Esophagus squamous epithelium (tissue), 5 donors: ENCODE measurements around the gene GGCX. TPM values are rescaled to one million over a fixed set of nuclear protein-coding genes. Genes with fewer than 3 reads are reported as not detected.

Source experiments
- DNase-seq: peaks from one replicate; lab custom pipeline; 2025; lab: John Stamatoyannopoulos, UW
- H3K27ac ChIP-seq, 4 donors: fragments of 200-600 bp; sonication (generic); one replicate each; pipeline ENCODE4 v1.5.1; 2016 to 2019; ENCODE audit warnings: mild to moderate bottlenecking in 1 of 4
- H3K27me3 ChIP-seq, 4 donors: fragments of 200-600 bp; sonication (generic); 1 replicate in 3 of 4; 2 replicates in 1 of 4; pipeline versions ENCODE4 v1.5.1 to v1.6.0; 2017 to 2021; ENCODE audit warnings: antibody characterized with exemption in 1 of 4
- H3K36me3 ChIP-seq, 3 donors: fragments of 200-600 bp; sonication (generic); one replicate each; pipeline ENCODE4 v1.5.1; 2016 to 2019
- H3K4me1 ChIP-seq, 3 donors: fragments of 200-600 bp; sonication (generic); one replicate each; pipeline ENCODE4 v1.5.1; 2017 to 2019
- H3K4me3 ChIP-seq, 4 donors: fragments of 200-600 bp; sonication (generic); 1 replicate in 3 of 4; 2 replicates in 1 of 4; pipeline ENCODE4 v1.5.1; 2016 to 2019; ENCODE audit warnings: mild to moderate bottlenecking in 2 of 4, moderate library complexity in 1 of 4
- H3K9me3 ChIP-seq, 3 donors: fragments of 200-600 bp; sonication (generic); one replicate each; pipeline ENCODE4 v1.5.1; 2016 to 2019
- CTCF ChIP-seq, 6 experiments: fragments of 450-650 bp in 4 of 6; fragments of 200-600 bp in 2 of 6; sonication (generic) in 2 of 6; IDR thresholded peaks; one replicate each; pipeline ENCODE4 v1.5.1; 2016 to 2019; ENCODE audit warnings: antibody characterized with exemption in 6 of 6, mild to moderate bottlenecking in 4 of 6, moderate library complexity in 4 of 6
- POLR2A ChIP-seq, 4 donors: fragments of 450-650 bp; IDR thresholded peaks; one replicate each; pipeline ENCODE4 v1.6.1; 2017; ENCODE audit warnings: antibody characterized with exemption in 4 of 4, mild to moderate bottlenecking in 4 of 4, moderate library complexity in 3 of 4
- WGBS, 2 donors: methylation state at CpG; one replicate each; pipeline ENCODE4 v1.1.5; 2018; 5-methylcytosine and 5-hydroxymethylcytosine counted together
- intact Hi-C: fragments of 100-400 bp; cut with DNase I; formaldehyde crosslinking; loops from one replicate; pipeline ENCODE4 v1.15.0; 2022
- total RNA-seq, 4 donors: library from RNA; depleted of rRNA; stranded (reverse); fragments of >200 nt; gene quantifications; one replicate each; pipeline ENCODE4 v1.1.0, GENCODE V29; 2016
- donor health status: DM: yes; HTN: yes; CAD: no.

The GGCX gene
- total RNA-seq, 4 donors from 2014 or later: 19.7 to 27.5 (median 23.3) TPM

- H3K36me3 ChIP-seq: peaks cover 8 to 45% (median 12%) of the 10 kb centered on the region in 3 donors
- intact Hi-C loops: no loop called here
- no peak overlapping the region for H3K4me3 ChIP-seq
- no peaks in the 10 kb centered on the region for H3K27me3 ChIP-seq
- TF ChIP-seq POLR2A (IDR thresholded peaks at IDR 0.05): no peak
- TF ChIP-seq CTCF (IDR thresholded peaks at IDR 0.05): no peak
- H3K27ac ChIP-seq: no peak overlapping the region
- peaks cover 25 to 69% (median 31%) of the 10 kb centered on the region in 3 donors for H3K4me1 ChIP-seq
- H3K9me3 ChIP-seq: no peaks in the 10 kb centered on the region
- 77 to 83% methylated on average over 5 of the region's 5 CpGs for WGBS, 2 donors
- DNase-seq: no peak
Observed at GRCh38 chr2:85597241-85597640, 35.9 kb upstream of the GGCX start.

GRCh38 chr2:85596486-85597143 lies 35.3 kb upstream of the GGCX start:
- Histone ChIP-seq H3K36me3 (peaks cover 8 to 45% (median 12%) of the 10 kb centered on the region in 3 donors), H3K27me3 (no peaks in the 10 kb centered on the region), H3K27ac (peak overlapping the region; percentile 92 to 95 (median 94)), H3K4me3 (peak overlapping the region; percentile 82 to 95 (median 90)), H3K9me3 (no peaks in the 10 kb centered on the region), H3K4me1 (peaks cover 25 to 70% (median 29%) of the 10 kb centered on the region in 3 donors)
- intact Hi-C loops: no loop called here
- TF ChIP-seq CTCF (IDR thresholded peaks at IDR 0.05) (no peak), POLR2A (IDR thresholded peaks at IDR 0.05) (no peak)
- 70 to 78% methylated on average over 2 of the region's 3 CpGs for WGBS, 2 donors
- no peak for DNase-seq

GRCh38 chr2:85596026-85596333 lies 34.7 kb upstream of the GGCX start:
- intact Hi-C loops: no loop called here
- H3K36me3 ChIP-seq: peaks cover 8 to 45% (median 12%) of the 10 kb centered on the region in 3 donors
- H3K4me3 ChIP-seq: peak overlapping the region; percentile 82 to 95 (median 90)
- H3K9me3 ChIP-seq: no peaks in the 10 kb centered on the region
- peak overlapping the region; percentile 92 to 95 (median 94) for H3K27ac ChIP-seq
- H3K4me1 ChIP-seq: peaks cover 25 to 70% (median 29%) of the 10 kb centered on the region in 3 donors
- TF ChIP-seq POLR2A (IDR thresholded peaks at IDR 0.05) (no peak), CTCF (IDR thresholded peaks at IDR 0.05) (no peak)
- WGBS, 2 donors: 1 to 4% methylated on average over 10 of the region's 10 CpGs
- no peaks in the 10 kb centered on the region for H3K27me3 ChIP-seq
- DNase-seq: no peak

GRCh38 chr2:85595301-85596025 lies 34.2 kb upstream of the GGCX start, which contains the start of gene RNF181:
RNF181 (plus strand) TSS chr2:85595745; CDS start chr2:85595764, 19 bp downstream.
- 0 to 1% methylated on average over 24 to 25 of the region's 47 CpGs for WGBS, 2 donors

More at GRCh38 chr2:85595301-85596025, 34.2 kb upstream of the GGCX start, which contains the start of gene RNF181:
- DNase-seq: peak; percentile 88
- H3K27me3 ChIP-seq: no peaks in the 10 kb centered on the region
- H3K36me3 ChIP-seq: peaks cover 8 to 41% (median 12%) of the 10 kb centered on the region in 3 donors
- H3K4me3 ChIP-seq: peak within 1 kb of the TSS; percentile 82 to 95 (median 90)
- intact Hi-C loops: no loop called here
- TF ChIP-seq CTCF (IDR thresholded peaks at IDR 0.05): no peak
- peak in 2 of 4 donors; percentile 72 to 88 for TF ChIP-seq POLR2A (IDR thresholded peaks at IDR 0.05)
- peaks cover 30 to 70% (median 32%) of the 10 kb centered on the region in 3 donors for H3K4me1 ChIP-seq
- peak within 1 kb of the TSS; percentile 92 to 95 (median 94) for H3K27ac ChIP-seq
- no peaks in the 10 kb centered on the region for H3K9me3 ChIP-seq
